ENCODE measurements around the gene DLG4. TPM values are rescaled to one million over a fixed set of nuclear protein-coding genes. Genes with fewer than 3 reads are reported as not detected.
"Not testable (repeated sequence)": the region's sequence is repeated elsewhere in the genome, so short reads cannot be mapped to it uniquely, and the experiment has no call there.

Gene DLG4
- total RNA-seq, 1 donor from 2014 or later = 29.3 TPM

GRCh38 chr17:7166873-7167272 lies 52.8 kb downstream of the DLG4 start:
- intact Hi-C loops (cut with DNase I) = no loop called here
- DNase-seq (no peak), ATAC-seq (no peak)
- Histone ChIP-seq H3K9me3 (peaks cover 5% of the 10 kb centered on the region), H3K27ac (no peak overlapping the region), H3K36me3 (no peaks in the 10 kb centered on the region), H3K27me3 (ENCODE audit: low read depth) (no peaks in the 10 kb centered on the region), H3K4me3 (no peak overlapping the region), H3K4me1 (no peaks in the 10 kb centered on the region)
- TF ChIP-seq CTCF (IDR thresholded peaks at IDR 0.05) = no peak

DNA sequence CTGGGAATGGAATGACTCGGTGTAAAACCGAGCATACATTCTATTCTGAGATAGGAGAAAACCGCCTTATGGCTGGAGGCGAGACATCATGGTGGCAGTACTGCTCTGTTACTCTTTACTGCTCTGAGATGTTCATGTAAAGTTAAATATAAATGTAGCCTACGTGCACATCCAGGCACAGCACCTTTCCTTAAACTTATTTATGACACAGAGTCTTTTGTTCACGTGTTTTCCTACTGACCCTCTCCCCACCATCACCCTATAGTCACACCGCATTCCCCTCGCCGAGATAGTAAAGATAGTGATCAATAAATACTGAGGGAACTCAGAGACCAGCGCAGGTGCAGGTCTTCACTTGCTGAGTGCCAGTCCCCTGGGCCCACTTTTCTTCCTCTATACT lies 60.1 kb downstream of the DLG4 start:
- H3K4me1 ChIP-seq; H3K36me3 ChIP-seq; ATAC-seq; H3K4me3 ChIP-seq; H3K27ac ChIP-seq; H3K9me3 ChIP-seq; H3K27me3 ChIP-seq (ENCODE audit: low read depth); intact Hi-C loops (cut with DNase I); DNase-seq: not testable (repeated sequence)

DNA sequence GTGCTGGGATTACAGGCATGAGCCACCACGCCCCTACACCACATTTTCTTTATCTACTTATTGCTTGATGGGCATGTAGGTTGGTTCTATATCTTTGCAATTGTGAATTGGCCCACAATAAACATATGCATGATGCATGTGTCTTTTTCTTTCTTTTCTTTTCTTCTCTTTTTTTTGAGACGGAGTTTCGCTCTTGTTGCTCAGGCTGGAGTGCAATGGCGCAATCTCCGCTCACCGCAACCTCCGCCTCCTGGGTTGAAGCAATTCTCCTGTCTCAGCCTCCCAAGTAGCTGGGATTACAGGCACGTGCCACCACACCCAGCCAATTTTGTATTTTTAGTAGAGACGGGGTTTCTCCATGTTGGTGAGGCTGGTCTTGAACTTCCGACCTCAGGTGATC lies 61.2 kb downstream of the DLG4 start:
- H3K4me3 ChIP-seq; H3K27me3 ChIP-seq (ENCODE audit: low read depth); H3K4me1 ChIP-seq; H3K36me3 ChIP-seq; ATAC-seq; intact Hi-C loops (cut with DNase I); H3K9me3 ChIP-seq; H3K27ac ChIP-seq: not testable (repeated sequence)
- DNase-seq = peak; percentile 72

- H3K4me1 ChIP-seq = no peaks in the 10 kb centered on the region
- no peak for TF ChIP-seq CTCF (IDR thresholded peaks at IDR 0.05)
- no peaks in the 10 kb centered on the region for H3K9me3 ChIP-seq
- ATAC-seq (peak in 1 of 2 donors; percentile 69), DNase-seq (no peak)
- intact Hi-C loops (cut with DNase I) = no loop called here
- H3K27me3 ChIP-seq (ENCODE audit: low read depth) = peaks cover 4% of the 10 kb centered on the region
- no peak overlapping the region for H3K27ac ChIP-seq
- H3K36me3 ChIP-seq = no peaks in the 10 kb centered on the region
- no peak overlapping the region for H3K4me3 ChIP-seq
Measured at GRCh38 chr17:7156342-7156940, 63.2 kb downstream of the DLG4 start.

DNA sequence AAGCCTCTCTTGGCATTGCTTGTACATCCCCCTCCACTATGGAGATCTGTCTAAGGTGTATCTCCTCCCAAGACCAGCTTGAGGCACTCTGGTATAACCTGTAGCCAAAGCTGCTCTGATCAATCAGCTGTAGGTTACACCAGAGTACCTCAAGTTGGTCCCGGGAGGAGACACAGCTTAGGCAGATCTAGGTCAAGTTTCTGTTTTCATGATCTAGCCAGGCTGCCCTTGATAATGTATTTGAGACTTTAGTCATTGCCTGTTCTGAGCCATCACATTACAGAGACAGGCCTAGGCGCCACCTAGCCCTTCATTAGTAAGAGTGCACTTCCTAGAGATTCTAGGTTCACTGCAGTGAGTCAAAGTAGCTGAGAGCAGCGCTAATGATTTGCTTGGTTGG lies 71.9 kb downstream of the DLG4 start:
- intact Hi-C loops (cut with DNase I) = no loop called here
- ATAC-seq = no peak
- no peak for TF ChIP-seq CTCF (IDR thresholded peaks at IDR 0.05)
- Histone ChIP-seq H3K27me3 (ENCODE audit: low read depth) (no peaks in the 10 kb centered on the region), H3K9me3 (no peaks in the 10 kb centered on the region), H3K27ac (no peak overlapping the region), H3K4me3 (no peak overlapping the region), H3K4me1 (no peaks in the 10 kb centered on the region), H3K36me3 (no peaks in the 10 kb centered on the region)
- no peak for DNase-seq

GRCh38 chr17:7146115-7146514 lies 73.5 kb downstream of the DLG4 start:
- H3K36me3 ChIP-seq = no peaks in the 10 kb centered on the region
- intact Hi-C loops (cut with DNase I) = no loop called here
- H3K27me3 ChIP-seq (ENCODE audit: low read depth) = no peaks in the 10 kb centered on the region
- no peak for DNase-seq
- H3K4me3 ChIP-seq = no peak overlapping the region
- ATAC-seq = no peak
- no peaks in the 10 kb centered on the region for H3K9me3 ChIP-seq
- H3K4me1 ChIP-seq = no peaks in the 10 kb centered on the region
- TF ChIP-seq CTCF (IDR thresholded peaks at IDR 0.05) = no peak
- no peak overlapping the region for H3K27ac ChIP-seq

GRCh38 chr17:7144213-7144612 lies 75.4 kb downstream of the DLG4 start:
- no peaks in the 10 kb centered on the region for H3K27me3 ChIP-seq (ENCODE audit: low read depth)
- intact Hi-C loops (cut with DNase I) = no loop called here
- H3K4me1 ChIP-seq = no peaks in the 10 kb centered on the region
- DNase-seq (no peak), ATAC-seq (no peak)
- H3K36me3 ChIP-seq = no peaks in the 10 kb centered on the region
- H3K27ac ChIP-seq = no peak overlapping the region
- TF ChIP-seq CTCF (IDR thresholded peaks at IDR 0.05) = no peak
- no peak overlapping the region for H3K4me3 ChIP-seq
- H3K9me3 ChIP-seq = no peaks in the 10 kb centered on the region

Data from lower lobe of right lung (tissue), 2 donors.